GM12878 (cell line): ENCODE results near the gene CCDC88A. TPM values are rescaled to one million over a fixed set of nuclear protein-coding genes. Genes with fewer than 3 reads are reported as not detected.

Experiments used
- ATAC-seq: fragments of 200-7000 bp; cut with Tn5 transposase; 3 replicates; pipeline ENCODE4 v1.9.1; 2020; ENCODE audit warnings: mild to moderate bottlenecking, moderate library complexity
- BruUV-seq: library from RNA; stranded (reverse); fragments of 400-500 nt; replicated peaks from 2 replicates; lab custom pipeline; 2021; lab: Mats Ljungman, UMichigan
- CTCF ChIA-PET: fragments of 300-600 bp; sonication (Branson Sonifier 250); formaldehyde crosslinking; extraction: SDS; loops from one replicate; lab custom pipeline; 2021; ENCODE audit warnings: inconsistent platforms; lab: Yijun Ruan, JAX
- POLR2A ChIA-PET: fragments of 350-600 bp; formaldehyde crosslinking; extraction: SDS; loops from one replicate; lab custom pipeline; 2021; ENCODE audit warnings: inconsistent platforms; lab: Charles Lee
- RAD21 ChIA-PET: fragments of 300-600 bp; sonication (Branson Sonifier 250); formaldehyde crosslinking; loops from one replicate; lab custom pipeline; 2023; ENCODE audit warnings: antibody characterized with exemption; ENCODE audit not compliant: unreplicated experiment; lab: Charles Lee
- SMC1A ChIA-PET: fragments of 300-600 bp; sonication (Branson Sonifier 250); formaldehyde crosslinking; loops from one replicate; lab custom pipeline; 2023; ENCODE audit not compliant: unreplicated experiment, uncharacterized antibody; lab: Charles Lee
- DNase-seq: peaks from one replicate; pipeline ENCODE4 v3.0.0-alpha.2; 2011; ENCODE audit warnings: low read depth, low spot score
- FAIRE-seq: peaks from 3 replicates; lab custom pipeline; 2011; peaks lifted over from hg19 to GRCh38; lab: Jason Lieb, UNC
- H2AFZ ChIP-seq: 2 replicates; pipeline ENCODE4 v1.6.0; 2011; ENCODE audit warnings: low read depth, low read length, control low read depth; ENCODE audit not compliant: control insufficient read depth
- H3K27ac ChIP-seq: 2 replicates; pipeline ENCODE4 v1.5.1; 2011; ENCODE audit warnings: control low read depth; ENCODE audit not compliant: control insufficient read depth, insufficient read depth
- H3K27me3 ChIP-seq, 2 experiments: replicated peaks in 1 of 2; 2 replicates each; pipeline versions ENCODE4 v1.6.0 to v1.6.1; 2011; ENCODE audit warnings: low read length in 1 of 2; ENCODE audit not compliant: control insufficient read depth in 2 of 2, insufficient read depth in 2 of 2
- H3K36me3 ChIP-seq, 2 experiments: 2 replicates each; pipeline ENCODE4 v1.5.1; 2011; ENCODE audit warnings: low read length in 1 of 2; ENCODE audit not compliant: control insufficient read depth in 2 of 2, insufficient read depth in 2 of 2
- H3K4me1 ChIP-seq: 2 replicates; pipeline ENCODE4 v1.6.1; 2011; ENCODE audit warnings: mild to moderate bottlenecking, low read length, moderate library complexity, mixed read lengths; ENCODE audit not compliant: control insufficient read depth, insufficient read depth
- H3K4me2 ChIP-seq: 2 replicates; pipeline ENCODE4 v1.6.0; 2011; ENCODE audit warnings: control low read depth; ENCODE audit not compliant: control insufficient read depth, insufficient read depth
- H3K4me3 ChIP-seq: fragments of 200-600 bp; sonication (generic); 2 replicates; pipeline ENCODE4 v1.5.1; 2016
- H3K79me2 ChIP-seq: 2 replicates; pipeline ENCODE4 v1.6.0; 2011; ENCODE audit warnings: low read length; ENCODE audit not compliant: control insufficient read depth, insufficient read depth
- H3K9ac ChIP-seq: 2 replicates; pipeline ENCODE4 v1.8.0; 2011; ENCODE audit warnings: low read length, control low read depth, mixed read lengths; ENCODE audit not compliant: control insufficient read depth, insufficient read depth
- H3K9me3 ChIP-seq: replicated peaks from 3 replicates; pipeline ENCODE4 v1.5.1; 2011; ENCODE audit warnings: mild to moderate bottlenecking, low read length; ENCODE audit not compliant: control insufficient read depth, insufficient read depth
- H4K20me1 ChIP-seq: 2 replicates; pipeline ENCODE4 v1.6.0; 2011; ENCODE audit not compliant: control insufficient read depth, insufficient read depth
- ATF7 ChIP-seq: fragments of 450-650 bp; IDR thresholded peaks from 2 replicates; pipeline ENCODE4 v1.6.1; 2016; ENCODE audit warnings: low read depth, mild to moderate bottlenecking
- BHLHE40 ChIP-seq, 2 experiments: fragments of 450-650 bp in 1 of 2; IDR thresholded peaks; 2 replicates each; pipeline ENCODE4 v1.6.1; 2011 to 2017; ENCODE audit warnings: low read depth in 2 of 2, borderline replicate concordance in 1 of 2, improper control_type of control experiment in 1 of 2, low read length in 1 of 2, mild to moderate bottlenecking in 1 of 2
- CHD2 ChIP-seq: IDR thresholded peaks from 2 replicates; pipeline ENCODE4 v1.6.1; 2011; ENCODE audit warnings: low read depth, low read length, improper control_type of control experiment, borderline replicate concordance
- CTCF ChIP-seq, 3 experiments: IDR thresholded peaks in 2 of 3; conservative IDR thresholded peaks in 1 of 3; 2 replicates each; pipeline ENCODE4 v1.5.1; 2011; ENCODE audit warnings: low read depth in 3 of 3, low read length in 3 of 3, mild to moderate bottlenecking in 3 of 3, control low read depth in 2 of 3, moderate library complexity in 2 of 3, inconsistent platforms in 1 of 3, mixed read lengths in 1 of 3; ENCODE audit not compliant: control insufficient read depth in 2 of 3, insufficient read depth in 1 of 3; ENCODE audit errors: extremely low read depth in 1 of 3
- E4F1 ChIP-seq: fragments of 450-650 bp; IDR thresholded peaks from 2 replicates; pipeline ENCODE4 v1.6.1; 2018; ENCODE audit warnings: borderline replicate concordance, mild to moderate bottlenecking; ENCODE audit not compliant: partially characterized antibody
- HDAC6 ChIP-seq: fragments of 200-600 bp; sonication (generic); IDR thresholded peaks from one replicate; pipeline ENCODE4 v1.8.0; 2017; ENCODE audit warnings: antibody characterized with exemption; ENCODE audit not compliant: unreplicated experiment
- MLLT1 ChIP-seq: fragments of 450-650 bp; IDR thresholded peaks from 2 replicates; pipeline ENCODE4 v1.6.1; 2016; ENCODE audit warnings: mild to moderate bottlenecking
- PAX8 ChIP-seq: fragments of 450-650 bp; IDR thresholded peaks from 2 replicates; pipeline ENCODE4 v1.6.1; 2017; ENCODE audit warnings: mild to moderate bottlenecking, moderate library complexity
- PRDM15 ChIP-seq: fragments of 450-650 bp; formaldehyde crosslinking; IDR thresholded peaks from 2 replicates; pipeline ENCODE4 v1.4.0; 2020; ENCODE audit warnings: mild to moderate bottlenecking, moderate library complexity
- RCOR1 ChIP-seq: conservative IDR thresholded peaks from 2 replicates; pipeline ENCODE4 v1.6.1; 2012; ENCODE audit warnings: low read depth, low read length, improper control_type of control experiment
- SRF ChIP-seq, 2 experiments: IDR thresholded peaks; 2 replicates each; pipeline ENCODE4 v1.6.1; 2011; ENCODE audit warnings: low read depth in 2 of 2, low read length in 2 of 2, mild to moderate bottlenecking in 1 of 2, moderate library complexity in 1 of 2
- STAT3 ChIP-seq: IDR thresholded peaks from 2 replicates; pipeline ENCODE4 v1.6.1; 2011; ENCODE audit warnings: low read depth, low read length, improper control_type of control experiment
- USF1 ChIP-seq: IDR thresholded peaks from 2 replicates; pipeline ENCODE4 v1.6.1; 2011; ENCODE audit warnings: borderline replicate concordance, low read depth, mild to moderate bottlenecking, moderate library complexity, mixed read lengths, low read length; ENCODE audit not compliant: insufficient read depth; ENCODE audit errors: extremely low read length
- WGBS: methylation state at CpG from one replicate; pipeline ENCODE4 v1.1.6; 2016; ENCODE audit warnings: low lambda C conversion rate; ENCODE audit not compliant: insufficient replicate concordance, insufficient coverage; ENCODE audit errors: missing lambda C conversion rate; 5-methylcytosine and 5-hydroxymethylcytosine counted together
- in situ Hi-C: fragments of 300-500 bp; cut with MboI; formaldehyde crosslinking; loops from 9 replicates; pipeline ENCODE4 v1.14.3; 2018; ENCODE audit warnings: mixed read lengths
- intact Hi-C: fragments of 100-400 bp; cut with micrococcal nuclease; formaldehyde crosslinking; loops from one replicate; pipeline ENCODE4 v1.14.2; 2022; ENCODE audit not compliant: unreplicated experiment
- polyA plus RNA-seq, 11 experiments: library from polyadenylated mRNA; depleted of rRNA in 4 of 11; unstranded in 6 of 11; stranded (reverse) in 5 of 11; fragments of >200 nt; fragmentation: Nextera tagmentation in 4 of 11; fragmentation: Illumina TruSeq in 1 of 11; extraction: Ambion mirVana in 4 of 11; extraction: Trizol in 1 of 11; gene quantifications; 1 replicate in 1 of 11; 2 replicates in 10 of 11; pipeline versions ENCODE4 v1.2.1 to v1.2.3, GENCODE V29; 2011 to 2016; ENCODE audit warnings: inconsistent platforms in 2 of 11, missing spikeins in 2 of 11, low read depth in 1 of 11
- total RNA-seq, 4 experiments: library from RNA; depleted of rRNA in 3 of 4; stranded (reverse); fragments of >200 nt in 3 of 4; fragmentation: Illumina TruSeq in 1 of 4; extraction: Trizol in 1 of 4; gene quantifications; 2 replicates each; pipeline versions ENCODE4 v1.2.1 to v1.2.3, GENCODE V29; 2013 to 2021

The CCDC88A gene
- total and polyA plus RNA-seq, 10 of the 15 experiments (the other 5 are each of a cell fraction or from before 2014, with no cell fraction given) = 1.8 to 71.6 (median 45.9) TPM

- H3K79me2 ChIP-seq = no peaks in the 10 kb centered on the region
- intact Hi-C loops = no loop called here
- no peak for ATAC-seq
- H3K4me3 ChIP-seq = no peak overlapping the region
- FAIRE-seq = no peak
- no peak for DNase-seq
- CTCF ChIA-PET = no interaction called here
- H3K27me3 ChIP-seq = no peaks in the 10 kb centered on the region; a peak in 1 of 4 replicates
- POLR2A ChIA-PET = no interaction called here
- no peaks in the 10 kb centered on the region for H3K4me1 ChIP-seq
- H2AFZ ChIP-seq = no peak overlapping the region
- H3K36me3 ChIP-seq = no peaks in the 10 kb centered on the region
- RAD21 ChIA-PET = no interaction called here
- 62% methylated on average over 3 of the region's 3 CpGs for WGBS
- no peak overlapping the region for H3K27ac ChIP-seq
- SMC1A ChIA-PET = no interaction called here
- no peak overlapping the region for H3K4me2 ChIP-seq
- no peaks in the 10 kb centered on the region for H4K20me1 ChIP-seq
- no TSS peak for BruUV-seq
- no peaks in the 10 kb centered on the region for H3K9me3 ChIP-seq
- in situ Hi-C loops = no loop called here
- no peak overlapping the region for H3K9ac ChIP-seq
- TF ChIP-seq CHD2 (no peak), E4F1 (no peak), PRDM15 (no peak), HDAC6 (no peak), BHLHE40 (IDR thresholded peaks at IDR 0.05; ENCODE audit: borderline replicate concordance in 1 of 2, low read depth in 2 of 2, low read length in 1 of 2) (no peak), STAT3 (no peak), PAX8 (no peak), RCOR1 (no peak), MLLT1 (no peak), SRF (IDR thresholded peaks at IDR 0.05; ENCODE audit: low read depth in 2 of 2, low read length in 2 of 2) (no peak), ATF7 (no peak), USF1 (no peak), CTCF (IDR thresholded peaks at IDR 0.05 in 2 of 3, conservative IDR thresholded peaks at IDR 0.05 in 1 of 3; ENCODE audit: control insufficient read depth in 2 of 3, extremely low read depth in 1 of 3, insufficient read depth in 1 of 3, low read depth in 3 of 3, low read length in 3 of 3) (no peak)
Measured at GRCh38 chr2:55459279-55459678, 39.6 kb upstream of the CCDC88A start.
